Stomach (tissue), 9 donors: ENCODE data around the gene B3GAT1. TPM values are rescaled to one million over a fixed set of nuclear protein-coding genes. Genes with fewer than 3 reads are reported as not detected.
"Not testable (repeated sequence)": the region's sequence is repeated elsewhere in the genome, so short reads cannot be mapped to it uniquely, and the experiment has no call there.

Experiments used
- DNase-seq, 2 donors: peaks; one replicate each; pipeline versions ENCODE4 v3.0.0 to v3.0.0-alpha.2; 2013 to 2019
- H3K27ac ChIP-seq, 5 donors: fragments of 200-600 bp in 4 of 5; sonication (generic) in 4 of 5; one replicate each; pipeline ENCODE4 v1.5.1; 2013 to 2019; ENCODE audit warnings: mild to moderate bottlenecking in 1 of 5, moderate library complexity in 1 of 5
- H3K27me3 ChIP-seq, 3 donors: fragments of 200-600 bp; sonication (generic); one replicate each; pipeline ENCODE4 v1.5.1; 2017 to 2019; ENCODE audit warnings: mixed run types in 1 of 3
- H3K36me3 ChIP-seq, 4 donors: fragments of 200-600 bp; sonication (generic); 1 replicate in 3 of 4; 2 replicates in 1 of 4; pipeline ENCODE4 v1.5.1; 2016 to 2019
- H3K4me1 ChIP-seq, 4 donors: fragments of 200-600 bp; sonication (generic); one replicate each; pipeline ENCODE4 v1.5.1; 2016 to 2019
- H3K4me3 ChIP-seq, 4 donors: fragments of 200-600 bp; sonication (generic) in 3 of 4; one replicate each; pipeline ENCODE4 v1.5.1; 2016 to 2019; ENCODE audit warnings: mild to moderate bottlenecking in 1 of 4
- H3K9me3 ChIP-seq, 4 donors: fragments of 200-600 bp; sonication (generic); one replicate each; pipeline ENCODE4 v1.5.1; 2016 to 2019
- EP300 ChIP-seq: sonication (generic); formaldehyde crosslinking; IDR thresholded peaks from one replicate; pipeline ENCODE4 v1.6.1; 2017; ENCODE audit warnings: antibody characterized with exemption
- POLR2A ChIP-seq, 4 donors: fragments of 450-650 bp; IDR thresholded peaks; one replicate each; pipeline ENCODE4 v1.6.1; 2016; ENCODE audit warnings: antibody characterized with exemption in 4 of 4, control low read depth in 2 of 4, mild to moderate bottlenecking in 1 of 4, moderate library complexity in 1 of 4
- POLR2AphosphoS5 ChIP-seq, 3 donors: sonication (generic); formaldehyde crosslinking; IDR thresholded peaks; one replicate each; pipeline ENCODE4 v1.6.1; 2016; ENCODE audit warnings: antibody characterized with exemption in 3 of 3
- WGBS, 5 donors: extraction: QIAGEN DNeasy Blood & Tissue Kit in 3 of 5; methylation state at CpG; one replicate each; pipeline versions ENCODE4 v1.1.5 to v1.1.7; 2013 to 2018; 5-methylcytosine and 5-hydroxymethylcytosine counted together
- intact Hi-C: fragments of 100-400 bp; cut with DNase I; formaldehyde crosslinking; loops from one replicate; pipeline ENCODE4 v1.15.1; 2023; ENCODE audit warnings: low total_unique reads
- polyA plus RNA-seq, 3 donors: library from polyadenylated mRNA; stranded (reverse); fragments of 200-250 nt; gene quantifications; one replicate each; pipeline ENCODE4 v1.2.3, GENCODE V29; 2013
- total RNA-seq, 5 donors: library from RNA; depleted of rRNA; stranded (reverse); fragments of >200 nt; gene quantifications; one replicate each; pipeline versions ENCODE4 v1.1.0 to v1.2.3, GENCODE V29; 2014 to 2016
- TF ChIP-seq, protein P1 (sequence below), 7 experiments: fragments of 450-650 bp in 4 of 7; fragments of 200-600 bp in 3 of 7; sonication (generic) in 3 of 7; IDR thresholded peaks; one replicate each; pipeline ENCODE4 v1.5.1; 2016 to 2019; ENCODE audit warnings: antibody characterized with exemption in 7 of 7, control low read depth in 2 of 7, mild to moderate bottlenecking in 1 of 7
- donor health status: healthy with polysubstance abuse.
- donor health status: Bipolar disorder and iron deficiency.
- donor health status: healthy.

B3GAT1 gene
- total and polyA plus RNA-seq, 8 donors = 5.3 to 34.4 (median 18.7) TPM; not detected in 2

DNA sequence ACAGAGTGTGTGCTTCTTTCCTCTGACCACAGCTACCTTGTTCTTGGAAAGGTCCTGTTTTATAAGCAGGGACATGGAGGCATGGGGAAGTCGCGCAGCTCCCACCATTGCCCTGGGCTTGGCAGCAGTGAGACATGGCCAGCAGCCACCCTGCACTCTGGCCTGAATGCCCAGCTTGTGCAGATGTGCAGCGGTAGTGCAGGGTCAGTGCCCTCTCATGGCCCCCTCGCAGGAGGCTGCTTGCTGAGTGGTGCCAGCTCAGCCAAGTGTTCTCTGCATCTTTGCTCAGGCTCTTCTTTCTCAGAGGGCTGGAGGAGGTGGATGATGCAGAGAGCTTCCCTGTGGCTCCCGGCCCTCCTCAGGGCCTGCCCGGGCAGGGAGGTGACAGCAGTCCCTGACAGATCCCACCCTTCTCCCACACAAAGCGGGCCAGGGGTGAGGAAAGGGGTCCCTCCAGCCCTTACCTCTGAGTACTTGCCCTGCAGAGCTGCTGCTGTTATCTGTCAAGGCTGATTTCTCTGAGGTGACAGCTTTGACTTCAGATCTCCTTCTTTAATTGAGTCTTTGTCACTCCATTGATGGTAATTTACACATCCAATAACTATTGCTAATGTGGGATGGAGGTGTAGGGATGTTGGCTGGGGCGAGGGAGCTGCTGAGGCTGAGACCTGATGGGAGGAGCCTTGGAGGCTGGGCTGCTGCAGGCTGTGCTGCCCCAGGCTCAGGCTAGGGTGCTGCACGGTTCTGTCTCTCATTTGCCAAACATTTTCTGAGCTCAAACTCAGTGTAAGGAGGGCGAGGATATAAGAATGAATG, 47.4 kb upstream of the B3GAT1 start:
- no peak for DNase-seq
- no peaks in the 10 kb centered on the region for H3K36me3 ChIP-seq
- H3K4me1 ChIP-seq = no peaks in the 10 kb centered on the region
- intact Hi-C loops = no loop called here
- no peak overlapping the region for H3K27ac ChIP-seq
- H3K4me3 ChIP-seq = no peak overlapping the region
- peaks cover 9 to 21% (median 15%) of the 10 kb centered on the region in 4 donors for H3K9me3 ChIP-seq
- no peak for TF ChIP-seq EP300
- no peak for TF ChIP-seq POLR2AphosphoS5 (IDR thresholded peaks at IDR 0.05)
- no peak for TF ChIP-seq POLR2A (IDR thresholded peaks at IDR 0.05)
- TF ChIP-seq, protein P1, sequence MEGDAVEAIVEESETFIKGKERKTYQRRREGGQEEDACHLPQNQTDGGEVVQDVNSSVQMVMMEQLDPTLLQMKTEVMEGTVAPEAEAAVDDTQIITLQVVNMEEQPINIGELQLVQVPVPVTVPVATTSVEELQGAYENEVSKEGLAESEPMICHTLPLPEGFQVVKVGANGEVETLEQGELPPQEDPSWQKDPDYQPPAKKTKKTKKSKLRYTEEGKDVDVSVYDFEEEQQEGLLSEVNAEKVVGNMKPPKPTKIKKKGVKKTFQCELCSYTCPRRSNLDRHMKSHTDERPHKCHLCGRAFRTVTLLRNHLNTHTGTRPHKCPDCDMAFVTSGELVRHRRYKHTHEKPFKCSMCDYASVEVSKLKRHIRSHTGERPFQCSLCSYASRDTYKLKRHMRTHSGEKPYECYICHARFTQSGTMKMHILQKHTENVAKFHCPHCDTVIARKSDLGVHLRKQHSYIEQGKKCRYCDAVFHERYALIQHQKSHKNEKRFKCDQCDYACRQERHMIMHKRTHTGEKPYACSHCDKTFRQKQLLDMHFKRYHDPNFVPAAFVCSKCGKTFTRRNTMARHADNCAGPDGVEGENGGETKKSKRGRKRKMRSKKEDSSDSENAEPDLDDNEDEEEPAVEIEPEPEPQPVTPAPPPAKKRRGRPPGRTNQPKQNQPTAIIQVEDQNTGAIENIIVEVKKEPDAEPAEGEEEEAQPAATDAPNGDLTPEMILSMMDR (IDR thresholded peaks at IDR 0.05) = no peak
- WGBS, 5 donors = 42 to 51% (median 50%) methylated on average over 8 to 10 of the region's 10 CpGs
- H3K27me3 ChIP-seq = peaks cover 0 to 12% (median 0%) of the 10 kb centered on the region in 3 donors

DNA sequence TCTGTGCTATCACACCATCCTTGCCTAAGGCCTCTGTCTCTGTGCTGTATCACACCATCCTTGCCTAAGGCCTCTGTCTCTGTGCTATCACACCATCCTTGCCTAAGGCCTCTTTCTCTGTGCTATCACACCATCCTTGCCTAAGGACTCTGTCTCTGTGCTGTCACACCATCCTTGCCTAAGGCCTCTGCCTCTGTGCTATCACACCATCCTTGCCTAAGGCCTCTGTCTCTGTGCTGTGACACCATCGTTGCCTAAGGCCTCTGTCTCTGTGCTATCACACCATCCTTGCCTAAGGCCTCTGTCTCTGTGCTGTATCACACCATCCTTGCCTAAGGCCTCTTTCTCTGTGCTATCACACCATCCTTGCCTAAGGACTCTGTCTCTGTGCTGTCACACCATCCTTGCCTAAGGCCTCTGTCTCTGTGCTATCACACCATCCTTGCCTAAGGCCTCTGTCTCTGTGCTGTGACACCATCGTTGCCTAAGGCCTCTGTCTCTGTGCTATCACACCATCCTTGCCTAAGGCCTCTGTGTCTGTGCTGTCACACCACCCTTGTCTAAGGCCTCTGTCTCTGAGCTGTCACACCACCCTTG, 45.5 kb upstream of the B3GAT1 start:
- H3K36me3 ChIP-seq, H3K27ac ChIP-seq, DNase-seq, H3K4me1 ChIP-seq, H3K4me3 ChIP-seq, intact Hi-C loops, H3K27me3 ChIP-seq: not testable (repeated sequence)
- WGBS, 5 donors = 90 to 95% (median 93%) methylated on average over 2 of the region's 2 CpGs
- peaks cover 9 to 21% (median 15%) of the 10 kb centered on the region in 4 donors for H3K9me3 ChIP-seq

DNA sequence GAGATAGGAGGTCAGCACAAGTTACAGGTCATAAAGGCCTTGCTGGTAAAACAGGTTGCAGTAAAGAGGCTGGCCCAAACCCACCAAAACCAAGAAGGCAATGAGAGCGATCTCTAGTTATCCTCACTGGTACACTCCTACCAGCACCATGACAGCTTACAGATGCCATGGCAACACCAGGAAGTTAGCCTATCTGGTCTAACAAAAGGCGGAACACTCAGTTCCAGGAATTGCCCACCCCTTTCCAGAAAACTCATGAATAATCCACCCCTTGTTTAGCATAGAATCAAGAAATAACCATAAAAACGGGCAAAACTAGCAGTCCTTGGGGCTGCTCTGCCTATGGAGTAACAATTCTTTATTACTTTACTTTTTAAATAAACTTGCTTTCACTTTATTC, 43.5 kb upstream of the B3GAT1 start:
- H3K4me3 ChIP-seq = no peak overlapping the region
- 72 to 84% (median 76%) methylated on average over 3 of the region's 3 CpGs for WGBS, 5 donors
- no peak for DNase-seq
- H3K36me3 ChIP-seq = no peaks in the 10 kb centered on the region
- peaks cover 0 to 3% (median 0%) of the 10 kb centered on the region in 3 donors for H3K27me3 ChIP-seq
- no peaks in the 10 kb centered on the region for H3K4me1 ChIP-seq
- TF ChIP-seq POLR2A (IDR thresholded peaks at IDR 0.05) (no peak), EP300 (no peak), POLR2AphosphoS5 (IDR thresholded peaks at IDR 0.05) (no peak)
- TF ChIP-seq, protein P1 (IDR thresholded peaks at IDR 0.05) = no peak
- intact Hi-C loops = no loop called here
- peaks cover 9 to 21% (median 15%) of the 10 kb centered on the region in 4 donors for H3K9me3 ChIP-seq
- H3K27ac ChIP-seq = no peak overlapping the region

- TF ChIP-seq POLR2A (IDR thresholded peaks at IDR 0.05) (no peak), EP300 (no peak), POLR2AphosphoS5 (IDR thresholded peaks at IDR 0.05) (no peak)
- TF ChIP-seq, protein P1 (IDR thresholded peaks at IDR 0.05) = no peak
- no peaks in the 10 kb centered on the region for H3K36me3 ChIP-seq
- no peak overlapping the region for H3K4me3 ChIP-seq
- WGBS, 5 donors = 69 to 91% (median 79%) methylated on average over 4 to 6 of the region's 6 CpGs
- H3K4me1 ChIP-seq = no peaks in the 10 kb centered on the region
- peaks cover 9 to 21% (median 15%) of the 10 kb centered on the region in 4 donors for H3K9me3 ChIP-seq
- peaks cover 0 to 3% (median 0%) of the 10 kb centered on the region in 3 donors for H3K27me3 ChIP-seq
- no peak overlapping the region for H3K27ac ChIP-seq
- intact Hi-C loops = no loop called here
- no peak for DNase-seq
Measured at GRCh38 chr11:134454146-134454690, 42.2 kb upstream of the B3GAT1 start.
